Esophagus squamous epithelium (tissue), 4 donors: ENCODE data around the gene FBXW4.

Source experiments
- CTCF ChIP-seq, 6 experiments: fragments of 450-650 bp in 4 of 6; fragments of 200-600 bp in 2 of 6; sonication (generic) in 2 of 6; IDR thresholded peaks; one replicate each; pipeline ENCODE4 v1.5.1; 2016 to 2019; ENCODE audit warnings: antibody characterized with exemption in 6 of 6, mild to moderate bottlenecking in 4 of 6, moderate library complexity in 4 of 6
- POLR2A ChIP-seq, 4 donors: fragments of 450-650 bp; IDR thresholded peaks; one replicate each; pipeline ENCODE4 v1.6.1; 2017; ENCODE audit warnings: antibody characterized with exemption in 4 of 4, mild to moderate bottlenecking in 4 of 4, moderate library complexity in 3 of 4

DNA sequence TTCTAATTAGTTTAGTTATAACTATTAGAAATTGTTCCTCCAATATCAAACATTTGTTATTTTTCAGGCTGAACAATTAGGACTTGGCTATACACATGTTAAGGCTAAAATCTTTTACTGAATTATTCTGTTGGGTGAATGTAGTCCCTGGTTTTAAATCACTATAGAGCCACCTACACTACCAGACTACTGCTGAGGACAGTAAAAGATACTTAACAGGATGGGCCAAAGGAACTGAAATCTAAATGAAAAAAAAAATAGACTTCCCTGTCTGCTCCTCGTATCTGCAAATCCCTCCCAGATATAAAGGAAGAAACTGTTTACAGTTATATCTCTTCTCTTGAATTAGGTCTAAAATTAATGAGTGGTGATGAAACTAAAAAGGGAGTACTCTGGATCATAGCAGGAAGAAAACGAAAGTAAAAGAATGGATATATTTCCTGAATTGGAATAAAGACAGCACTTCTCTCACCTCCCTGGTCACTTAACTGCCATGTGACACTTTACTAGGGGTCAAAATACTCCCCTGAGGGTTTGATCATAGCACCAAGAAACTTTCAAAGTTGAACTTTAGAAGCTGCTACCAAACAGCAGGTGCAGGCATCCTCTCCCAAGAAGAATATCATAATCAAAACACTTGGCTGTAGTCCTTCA, 12.7 kb downstream of the FBXW4 start:
- no peak for TF ChIP-seq CTCF (IDR thresholded peaks at IDR 0.05)
- no peak for TF ChIP-seq POLR2A (IDR thresholded peaks at IDR 0.05)
